ENCODE results near the gene CROCC2.

CROCC2 gene

DNA sequence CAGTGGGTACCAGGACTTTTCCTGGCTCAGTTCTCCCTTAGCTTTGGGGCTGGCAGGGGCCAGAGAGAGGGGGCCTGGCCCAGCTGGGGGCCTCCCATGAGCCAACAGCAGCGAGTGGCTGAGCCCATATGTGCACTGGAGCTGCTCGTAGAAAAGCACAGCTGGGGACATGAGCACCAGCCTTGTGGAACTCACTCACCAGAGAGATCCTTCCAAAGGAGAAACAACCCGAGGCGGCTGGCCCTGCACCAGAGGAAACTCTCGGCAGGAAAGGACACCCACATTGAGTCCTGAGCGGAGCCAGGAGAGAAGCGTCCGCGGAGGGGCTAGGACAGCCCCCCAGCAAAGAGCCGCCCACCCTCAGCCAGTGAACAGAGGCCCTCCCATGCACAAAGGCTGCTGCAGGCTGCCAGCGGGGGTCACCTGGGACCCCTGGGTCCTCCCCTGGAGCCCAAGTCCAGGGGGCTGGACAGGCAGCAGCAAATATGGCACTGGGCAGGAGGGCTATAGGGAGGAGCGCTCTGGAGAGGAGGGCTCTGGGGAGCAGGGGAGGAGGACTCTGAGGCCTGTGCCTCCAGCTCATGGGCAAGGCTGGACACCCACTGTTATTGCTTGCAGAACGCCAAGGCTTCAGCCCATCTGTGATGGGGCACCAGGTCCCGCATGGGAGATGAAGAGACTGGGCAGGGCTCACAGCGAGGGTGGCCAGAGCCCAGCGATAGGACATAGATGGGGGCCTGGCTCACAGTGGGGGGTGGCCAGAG is 50.2 kb downstream of the CROCC2 start:
- DNase-seq (ENCODE audit: low read depth), result no peak

DNA sequence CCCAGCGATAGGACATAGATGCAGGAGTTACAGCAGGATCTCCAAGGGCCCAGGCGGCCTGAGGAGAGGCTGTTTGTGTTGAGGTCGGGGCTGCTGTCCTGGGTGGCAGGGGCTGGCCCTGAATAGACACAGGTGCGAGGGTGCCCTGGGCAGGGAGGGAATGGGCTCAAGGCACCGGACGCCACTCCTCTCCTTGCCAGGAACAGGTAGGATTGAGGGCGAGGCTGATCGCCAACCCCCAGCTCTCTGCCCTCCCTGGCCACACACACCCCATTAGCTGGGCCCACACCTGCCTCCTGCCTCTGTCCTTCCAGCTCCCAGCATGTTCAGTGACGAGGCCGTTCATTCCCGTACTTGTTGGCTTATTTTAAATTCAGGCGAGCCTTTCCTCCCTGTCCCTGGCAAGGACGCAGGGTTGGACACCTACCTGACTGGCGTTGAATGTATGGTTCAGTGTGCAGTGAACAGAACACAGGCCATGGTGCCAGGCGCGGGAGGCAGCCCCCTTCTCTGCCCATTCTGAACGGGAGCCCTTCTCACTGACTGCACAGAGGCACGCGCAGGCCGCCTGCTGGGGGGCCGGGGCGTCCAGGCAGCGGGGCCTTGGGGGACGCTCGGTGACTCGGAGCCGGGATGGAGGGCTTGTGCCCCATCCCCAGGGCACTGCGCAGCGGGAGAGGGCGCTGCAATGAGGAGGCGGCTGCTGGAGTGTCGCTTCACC is 51.0 kb downstream of the CROCC2 start:
- DNase-seq (ENCODE audit: low read depth), result no peak

DNA sequence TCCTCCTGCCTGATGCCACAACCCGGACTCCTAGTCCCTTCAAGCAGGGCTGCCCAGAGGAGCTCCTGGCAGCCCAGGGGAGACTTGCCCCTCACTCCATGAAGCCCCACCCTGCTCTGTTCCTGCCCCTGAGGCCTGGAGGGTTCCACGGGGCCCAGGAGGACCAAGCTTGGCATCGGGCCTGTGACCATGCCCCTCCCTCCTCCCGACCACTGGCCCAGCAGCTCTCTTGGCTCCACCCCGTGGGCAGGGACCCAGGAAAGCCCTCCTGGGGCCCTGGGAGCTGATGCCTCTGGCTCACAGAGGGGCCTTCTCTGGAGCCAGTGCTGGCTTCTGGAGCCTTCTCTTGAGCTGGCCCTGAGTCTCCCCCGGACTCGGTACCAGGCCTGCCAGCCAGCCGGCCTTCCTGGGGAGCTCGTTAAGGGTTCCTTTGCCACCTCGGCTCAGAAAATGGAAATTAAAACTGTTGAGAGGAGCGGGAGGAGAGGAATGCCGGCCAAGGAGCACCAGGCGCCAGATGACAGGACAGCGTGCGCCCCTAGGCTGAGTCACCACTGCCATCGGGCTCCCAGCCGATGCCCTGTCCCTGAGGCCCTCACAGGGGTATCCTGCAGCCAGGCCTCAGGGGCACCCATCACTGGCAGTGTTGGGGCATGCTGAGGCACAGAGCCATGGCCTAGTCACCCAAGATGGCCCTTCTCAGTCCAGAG is 51.7 kb downstream of the CROCC2 start:
- DNase-seq (ENCODE audit: low read depth), result peak; percentile 21

DNA sequence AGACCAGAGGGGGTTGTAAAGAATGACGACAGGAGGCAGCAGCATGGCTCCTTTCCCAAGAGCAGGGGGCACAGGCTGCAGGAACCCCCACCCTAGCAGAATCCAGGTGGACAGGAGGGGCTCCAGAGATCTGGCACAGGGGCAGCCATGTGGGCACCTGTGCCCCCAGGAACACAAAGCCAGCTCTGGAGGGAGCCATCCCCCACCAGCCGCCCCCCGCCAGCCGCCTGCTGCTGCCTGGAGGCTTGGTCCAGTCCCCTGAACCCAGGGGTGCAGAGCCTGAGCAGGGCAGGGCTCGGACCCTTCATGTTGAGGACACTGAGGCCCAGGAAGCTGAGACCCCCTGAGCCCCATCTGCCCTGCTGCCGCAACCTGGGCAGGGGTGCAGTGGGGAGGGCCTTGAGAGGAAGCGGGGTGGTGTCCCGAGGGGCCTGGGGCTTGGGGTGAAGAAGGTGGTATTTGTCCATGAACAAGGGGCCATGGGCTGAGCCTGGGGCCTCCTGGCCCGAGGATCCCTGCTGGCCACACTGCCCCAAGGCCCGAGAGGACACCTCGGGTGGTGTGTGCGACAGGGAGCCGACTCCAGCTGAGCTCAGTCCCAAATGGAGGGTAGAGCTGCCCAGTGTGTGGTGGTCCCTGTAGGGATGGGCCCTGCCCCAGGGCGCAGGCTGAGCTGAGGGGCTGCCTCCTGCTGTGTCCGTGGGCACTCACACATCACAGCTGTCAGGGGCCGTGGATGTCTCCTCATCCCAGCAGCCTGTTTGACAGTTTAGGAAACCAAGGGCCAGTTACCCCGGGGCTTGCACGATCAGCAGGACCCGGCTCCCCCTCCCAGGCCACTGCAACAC is 52.5 kb downstream of the CROCC2 start:
- no peak for DNase-seq (ENCODE audit: low read depth)

DNA sequence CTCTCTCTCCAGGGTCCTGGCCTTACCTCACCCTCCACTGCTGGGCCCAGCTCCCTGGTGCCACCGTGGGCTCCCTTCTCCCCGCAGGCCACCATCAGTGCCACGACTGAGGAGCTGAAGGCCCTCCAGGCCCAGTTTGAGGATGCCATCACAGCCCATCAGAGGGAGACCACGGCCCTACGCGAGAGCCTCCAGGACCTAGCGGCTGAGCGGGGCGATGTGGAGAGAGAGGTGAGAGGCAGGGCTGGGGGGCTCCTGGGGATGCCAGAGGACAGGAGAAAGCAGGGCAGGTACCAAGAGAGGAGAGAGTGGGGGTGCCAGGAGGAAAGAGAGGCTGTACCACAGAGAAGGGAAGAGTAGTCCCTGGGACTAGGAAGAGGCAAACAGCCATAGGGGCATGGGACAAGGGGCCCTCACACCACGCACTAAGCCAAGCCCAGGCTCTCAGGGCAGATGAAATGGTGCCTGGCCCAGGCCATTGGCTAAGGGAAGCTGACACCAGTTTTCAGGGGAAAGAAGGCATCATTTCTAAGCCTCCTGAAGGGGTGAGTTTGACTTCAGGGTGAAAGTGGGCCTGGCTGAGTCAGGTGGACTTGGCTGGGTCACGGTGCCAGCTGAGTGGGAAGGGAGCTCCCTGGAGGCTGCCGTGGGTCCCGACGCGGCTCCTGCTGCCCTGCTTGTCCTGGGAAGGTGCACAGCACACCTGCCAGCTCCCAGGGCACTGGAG is 53.2 kb downstream of the CROCC2 start:
- no peak for DNase-seq (ENCODE audit: low read depth)

DNA sequence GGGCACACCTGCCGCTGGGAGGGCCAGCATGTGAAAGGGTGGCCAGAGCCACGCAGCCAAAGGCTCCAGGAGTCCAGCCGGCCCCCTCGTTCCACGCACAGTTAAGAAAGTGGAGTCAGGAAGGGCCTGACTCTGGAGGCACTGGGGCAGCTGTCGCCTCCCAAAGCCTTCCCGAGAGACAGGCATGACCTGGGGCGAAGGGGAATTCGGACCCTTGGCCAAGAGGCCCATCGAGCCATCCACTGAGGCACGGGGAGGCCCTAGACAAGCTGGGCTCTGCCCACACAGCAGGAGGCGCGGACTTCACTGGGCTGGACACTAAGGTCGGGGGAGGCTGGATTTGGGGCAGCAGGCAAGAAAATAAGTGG is 53.8 kb downstream of the CROCC2 start:
- DNase-seq (ENCODE audit: low read depth), result no peak

DNA sequence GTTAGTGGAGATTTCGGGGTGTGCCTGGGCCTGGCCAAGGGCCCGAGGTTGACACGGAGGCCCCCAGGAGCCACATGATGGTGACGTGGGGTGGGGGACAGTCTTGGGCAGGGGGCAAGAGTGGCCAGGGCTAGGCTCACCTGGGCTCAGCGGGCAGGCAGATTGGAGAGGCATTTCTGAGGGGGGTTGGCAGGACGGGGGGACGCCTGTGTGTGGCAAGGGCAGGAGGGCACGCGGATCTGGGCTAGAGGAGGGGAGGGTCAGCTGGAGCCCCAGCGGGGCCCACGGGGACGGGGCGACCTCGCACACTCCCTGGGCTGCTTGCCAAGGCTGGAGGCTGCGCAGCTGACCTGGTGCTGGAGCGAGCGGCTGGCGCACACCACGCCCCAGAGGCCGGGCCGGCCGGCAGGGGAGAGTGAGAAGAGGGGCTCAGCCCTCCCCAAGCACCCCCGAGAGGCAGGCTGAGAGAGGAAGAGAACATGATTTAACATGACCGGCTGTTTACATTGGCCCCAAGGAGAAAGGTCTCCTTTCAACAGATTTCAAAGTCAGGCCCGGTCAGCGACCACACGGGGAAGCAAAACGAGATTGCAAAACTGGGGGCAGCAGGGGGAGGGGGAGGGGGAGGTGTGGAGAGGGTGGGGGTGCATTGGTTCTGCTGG is 54.3 kb downstream of the CROCC2 start:
- DNase-seq (ENCODE audit: low read depth), result no peak

DNA sequence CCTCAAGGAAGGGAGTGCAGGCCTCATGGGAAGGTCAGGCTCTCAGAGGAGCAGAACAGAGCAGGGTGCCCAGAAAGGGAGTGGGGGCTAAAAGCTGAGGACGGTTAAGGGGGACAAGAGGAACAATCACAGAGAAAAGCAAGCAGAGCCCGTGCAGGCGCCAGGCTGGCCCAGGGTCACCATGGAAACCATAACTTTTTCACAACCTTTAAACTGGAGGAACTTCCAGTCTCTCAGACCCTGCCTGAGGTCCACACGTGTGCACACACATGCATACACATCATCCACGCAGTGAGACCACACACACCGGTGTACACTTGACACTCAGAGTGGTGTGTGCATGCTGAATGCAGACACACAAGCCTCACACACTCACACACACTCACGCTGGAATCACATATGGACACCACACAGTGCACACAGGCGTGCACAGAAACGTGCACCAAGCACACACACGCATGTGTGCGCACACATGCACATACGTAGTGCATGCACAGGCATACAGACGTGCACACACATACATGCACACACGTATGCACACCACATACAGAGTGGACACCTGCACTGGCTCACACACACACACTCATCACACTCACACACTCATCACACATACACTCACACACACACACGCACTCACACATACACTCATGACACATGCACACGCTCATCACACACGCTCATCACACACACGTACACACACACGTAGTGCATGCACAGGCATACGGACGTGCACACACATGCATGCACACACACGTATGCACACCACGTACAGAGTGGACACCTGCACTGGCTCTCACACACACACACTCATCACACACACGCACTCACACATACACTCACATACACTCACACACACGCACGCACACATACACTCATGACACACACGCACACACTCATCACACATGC is 55.1 kb downstream of the CROCC2 start:
- DNase-seq (ENCODE audit: low read depth), result no peak

DNA sequence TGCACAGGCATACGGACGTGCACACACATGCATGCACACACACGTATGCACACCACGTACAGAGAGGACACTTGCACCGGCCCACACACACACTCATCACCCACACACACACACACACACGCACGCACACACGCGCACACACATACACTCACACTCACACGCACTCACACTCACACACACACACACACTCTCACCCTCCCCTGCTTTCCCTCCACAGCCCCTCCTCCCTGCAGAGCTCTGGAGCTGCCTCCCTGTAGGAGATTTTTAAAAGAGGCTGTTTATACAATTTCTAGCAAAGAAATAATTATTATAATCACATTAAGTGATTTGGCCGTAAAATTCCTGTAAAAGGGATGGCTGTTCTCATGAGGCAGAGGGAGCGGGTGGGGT is 55.8 kb downstream of the CROCC2 start:
- DNase-seq (ENCODE audit: low read depth), result no peak

DNA sequence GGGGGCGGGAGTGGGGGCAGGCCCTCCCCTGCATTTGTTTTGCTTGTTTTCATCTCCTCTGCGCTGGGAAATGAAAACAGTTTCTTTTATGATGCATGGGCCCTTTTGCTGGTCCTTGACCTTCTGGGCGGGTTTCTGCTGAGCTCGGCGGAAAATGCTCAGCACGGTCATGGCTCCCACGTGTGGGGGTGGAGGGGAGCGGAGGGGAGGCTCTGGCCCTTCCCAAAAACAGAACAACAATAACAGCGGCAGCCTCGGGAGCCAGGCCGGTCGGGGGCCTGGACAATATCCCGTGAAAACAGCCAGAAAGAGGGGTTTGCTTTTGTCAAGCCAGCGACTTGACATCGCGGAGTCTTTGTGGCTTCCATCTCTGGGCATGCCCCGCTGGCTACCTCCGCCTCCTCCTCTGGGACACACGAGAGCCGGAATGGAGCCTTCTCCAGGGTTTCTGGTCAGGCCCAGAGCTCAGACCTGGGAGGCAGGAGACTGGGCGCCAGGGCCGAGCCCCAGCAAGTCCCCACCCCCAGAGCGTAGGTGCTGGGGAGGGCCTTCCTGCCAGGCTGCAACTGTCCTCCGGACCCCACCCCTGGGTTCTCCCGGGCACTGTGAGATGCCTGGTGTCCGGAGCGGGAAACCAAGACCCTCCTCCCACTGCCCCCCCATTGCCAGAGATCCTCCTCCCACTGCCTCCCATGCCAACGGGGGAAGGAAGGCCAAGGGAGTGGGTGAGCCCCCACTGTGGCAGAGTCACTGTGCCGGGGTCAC is 56.3 kb downstream of the CROCC2 start:
- DNase-seq (ENCODE audit: low read depth), result no peak

DNA sequence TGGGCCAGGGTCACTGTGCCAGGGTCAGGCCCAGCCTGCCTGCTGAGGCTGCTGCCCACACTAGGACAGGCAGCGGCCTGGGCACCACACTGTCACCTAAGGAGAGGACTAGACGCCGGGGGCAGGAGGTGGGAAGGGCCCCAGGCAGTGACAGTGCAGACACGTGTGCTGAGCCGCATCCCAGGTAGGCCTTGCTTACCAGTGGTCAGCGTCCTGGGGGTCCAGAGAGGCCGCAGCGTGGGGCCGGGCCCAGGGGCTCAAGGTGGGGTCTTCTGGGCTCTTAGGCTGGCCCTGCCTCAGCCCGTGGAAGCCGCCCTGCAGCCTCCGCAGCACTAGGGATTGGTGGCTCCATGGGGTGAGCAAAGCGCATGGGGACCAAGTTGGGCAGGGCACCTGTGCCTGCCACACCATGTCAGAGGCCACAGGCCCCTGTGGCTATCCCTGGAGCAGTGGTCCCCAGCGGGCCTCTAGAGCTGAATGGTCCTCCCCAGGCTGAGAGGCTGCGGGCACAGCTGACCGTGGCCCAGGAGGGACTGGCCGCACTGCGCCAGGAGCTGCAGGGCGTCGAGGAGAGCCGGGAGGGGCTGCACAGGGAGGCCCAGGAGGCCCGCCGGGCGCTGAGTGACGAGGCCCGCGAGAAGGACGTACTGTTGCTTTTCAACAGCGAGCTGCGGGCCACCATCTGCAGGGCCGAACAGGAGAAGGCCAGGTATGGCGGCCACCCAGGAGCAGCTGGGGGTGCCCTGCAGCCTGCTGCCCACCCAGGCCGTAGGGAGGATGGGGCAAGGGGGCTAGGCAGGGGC is 57.1 kb downstream of the CROCC2 start:
- DNase-seq (ENCODE audit: low read depth), result no peak

DNA sequence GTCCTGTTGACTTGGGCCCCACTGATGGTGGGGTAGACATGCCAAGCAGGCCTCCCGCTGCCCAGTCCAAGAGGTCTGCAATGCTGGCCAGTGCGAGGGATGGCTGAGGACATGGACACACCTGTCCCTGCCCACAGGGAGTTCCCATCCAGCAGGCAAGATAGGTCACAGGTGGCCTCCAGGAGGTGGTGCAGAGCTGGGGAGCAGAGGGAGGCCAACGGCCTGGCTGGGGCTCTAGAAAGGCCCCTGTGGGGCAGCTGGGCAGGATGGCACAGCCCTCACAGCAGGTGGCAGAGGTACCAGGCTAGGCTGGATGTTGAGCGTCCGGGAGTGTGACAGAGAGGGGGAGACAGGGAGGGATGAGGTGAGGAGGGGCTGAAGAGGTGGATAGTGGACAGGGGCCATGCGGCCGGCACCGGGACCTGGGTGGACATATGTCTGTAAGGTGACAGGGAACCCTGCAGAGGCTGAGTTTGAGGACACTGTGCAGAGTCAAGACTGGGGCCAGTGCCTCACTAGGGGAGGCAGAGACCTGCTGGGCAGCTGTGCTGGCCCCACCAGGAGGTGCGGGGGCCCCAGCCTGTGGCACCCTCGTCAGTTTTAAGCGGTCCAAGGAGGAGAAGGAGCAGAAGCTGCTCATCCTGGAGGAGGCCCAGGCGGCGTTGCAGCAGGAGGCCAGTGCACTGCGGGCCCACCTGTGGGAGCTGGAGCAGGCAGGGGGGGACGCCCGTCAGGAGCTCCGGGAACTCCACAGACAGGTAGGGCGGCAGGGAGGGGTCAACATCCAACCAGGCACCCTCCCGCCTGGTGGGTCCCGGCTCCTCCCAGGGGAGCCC is 58.0 kb downstream of the CROCC2 start:
- no peak for DNase-seq (ENCODE audit: low read depth)

DNA sequence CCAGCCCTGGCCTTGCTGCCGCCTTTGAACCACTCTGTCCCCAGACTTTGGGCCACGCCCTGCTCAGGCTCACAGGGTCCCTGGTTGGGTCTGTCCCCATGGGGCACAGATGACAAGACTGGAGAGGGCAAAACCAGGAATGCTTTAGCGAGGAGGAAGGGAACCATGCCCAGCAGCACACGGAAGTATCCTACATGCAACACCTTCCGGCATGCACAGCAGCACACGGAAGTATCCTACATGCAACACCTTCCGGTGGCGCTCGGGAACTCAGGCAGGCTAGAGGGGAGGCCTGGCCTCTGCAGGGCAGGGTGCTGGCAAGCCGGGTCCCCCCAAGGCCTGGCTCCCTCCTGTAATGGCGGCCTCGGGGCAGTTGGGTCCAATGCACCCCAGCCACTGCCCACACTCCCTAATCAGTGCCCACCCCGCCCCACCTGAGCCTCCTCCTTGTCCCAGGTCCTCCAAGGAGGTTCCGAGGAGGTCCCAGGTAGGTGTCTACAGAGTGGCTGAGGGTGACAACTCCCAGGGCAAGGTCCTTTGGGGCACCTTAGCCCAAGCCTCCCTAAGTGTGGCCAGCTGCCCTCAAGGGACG is 58.7 kb downstream of the CROCC2 start:
- no peak for DNase-seq (ENCODE audit: low read depth)

DNA sequence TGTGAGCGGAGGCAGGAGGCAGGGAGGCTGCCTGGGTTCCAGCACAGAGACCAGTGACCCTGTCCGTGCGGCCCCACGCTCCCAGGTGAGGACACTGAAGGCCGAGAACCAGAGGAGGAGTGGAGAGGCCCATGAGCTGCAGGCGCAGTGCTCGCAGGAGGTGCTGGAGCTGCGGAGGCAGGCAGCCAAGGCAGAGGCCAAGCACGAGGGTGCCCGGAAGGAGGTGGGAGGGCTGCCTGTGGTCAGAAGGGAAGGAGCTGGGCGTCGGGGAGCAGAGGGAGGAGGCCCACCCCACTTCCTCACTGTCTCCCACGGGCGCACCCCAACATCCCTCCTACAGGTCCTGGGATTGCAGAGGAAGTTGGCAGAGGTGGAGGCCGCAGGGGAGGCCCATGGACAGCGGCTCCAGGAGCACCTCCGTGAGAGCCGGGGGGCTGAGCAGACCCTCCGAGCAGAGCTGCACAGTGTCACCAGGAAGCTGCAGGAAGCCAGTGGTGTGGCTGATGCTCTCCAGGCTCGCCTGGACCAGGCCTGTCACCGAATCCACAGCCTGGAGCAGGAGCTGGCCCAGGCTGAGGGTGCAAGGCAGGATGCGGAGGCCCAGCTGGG is 59.3 kb downstream of the CROCC2 start:
- no peak for DNase-seq (ENCODE audit: low read depth)

DNA sequence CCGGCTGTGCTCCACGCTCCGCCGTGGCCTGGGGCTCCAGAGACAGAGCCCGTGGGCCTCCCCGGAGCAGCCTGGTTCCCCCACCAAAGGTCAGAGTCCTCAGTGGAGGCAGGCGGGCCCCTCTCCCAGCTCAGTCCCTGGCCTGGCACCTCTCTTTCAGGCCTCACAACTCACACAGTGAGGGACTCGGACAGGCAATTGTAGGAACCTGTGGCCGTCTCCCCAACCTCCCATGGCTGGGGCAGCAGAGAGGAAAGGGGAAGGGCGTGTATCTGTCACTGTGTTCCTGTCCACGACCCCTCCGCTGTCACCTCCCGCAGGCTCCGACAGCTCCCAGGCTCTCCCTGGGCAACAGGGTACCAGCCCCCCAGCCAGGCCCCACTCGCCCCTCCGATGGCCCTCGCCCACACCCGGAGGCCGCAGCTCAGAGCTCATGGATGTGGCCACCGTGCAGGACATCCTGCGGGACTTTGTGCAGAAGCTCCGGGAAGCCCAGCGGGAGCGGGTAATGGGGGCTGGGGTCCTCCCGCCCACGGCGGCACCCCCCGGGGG is 59.8 kb downstream of the CROCC2 start:
- no peak for DNase-seq (ENCODE audit: low read depth)

DNA sequence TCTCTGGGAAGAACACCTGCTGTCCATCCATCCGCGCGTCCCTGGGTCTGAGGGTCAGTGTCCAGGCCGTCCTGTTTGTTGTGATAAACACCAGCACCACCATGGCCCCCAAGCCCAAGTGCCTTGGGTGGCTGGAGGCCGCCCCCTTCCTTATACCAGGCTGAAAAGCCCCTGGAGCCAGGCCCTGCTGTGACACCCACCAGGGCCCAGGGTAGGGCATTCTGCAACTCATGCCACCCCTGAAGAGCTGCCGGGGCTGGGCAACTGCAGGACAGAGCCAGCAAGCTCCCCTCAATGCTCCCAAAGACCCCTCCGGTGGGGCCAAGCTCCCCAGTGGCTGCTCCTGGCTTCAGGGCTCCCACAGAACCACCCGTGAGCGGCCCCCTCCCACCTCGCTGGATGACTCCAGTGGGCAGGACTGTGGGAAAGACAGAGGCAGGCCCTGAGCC is 60.3 kb downstream of the CROCC2 start:
- no peak for DNase-seq (ENCODE audit: low read depth)

All from EH (cell line).